NCI-H1092 (cell line): ENCODE measurements around the gene CAPRIN1.
"Not testable (repeated sequence)": the region's sequence is repeated elsewhere in the genome, so short reads cannot be mapped to it uniquely, and the experiment has no call there.

Experiments
- DNase-seq: peaks from one replicate; lab custom pipeline; 2025; lab: John Stamatoyannopoulos, UW

Gene CAPRIN1

DNA sequence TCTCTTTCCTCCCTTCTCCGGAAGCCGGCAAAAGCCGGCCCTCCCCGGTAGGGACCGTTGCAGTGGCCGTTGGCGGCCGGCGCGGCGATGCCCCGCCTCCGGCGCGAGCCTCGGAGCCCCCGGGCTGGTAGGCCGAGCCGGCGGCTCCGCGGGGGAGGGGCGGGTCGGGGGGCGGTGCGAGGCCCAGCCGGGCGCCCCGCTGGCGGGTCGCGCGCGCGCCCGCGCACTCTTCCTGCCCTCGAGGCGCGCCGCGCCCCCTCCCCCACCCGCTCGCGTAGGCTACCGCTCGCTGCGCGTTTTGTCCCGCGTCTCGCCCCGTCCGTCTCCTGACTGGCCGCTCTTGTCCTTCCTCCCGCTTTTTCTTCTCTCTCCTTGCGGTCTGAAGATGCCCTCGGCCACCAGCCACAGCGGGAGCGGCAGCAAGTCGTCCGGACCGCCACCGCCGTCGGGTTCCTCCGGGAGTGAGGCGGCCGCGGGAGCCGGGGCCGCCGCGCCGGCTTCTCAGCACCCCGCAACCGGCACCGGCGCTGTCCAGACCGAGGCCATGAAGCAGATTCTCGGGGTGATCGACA lies 591 bp downstream of the CAPRIN1 start:
- peak; percentile 85 for DNase-seq

DNA sequence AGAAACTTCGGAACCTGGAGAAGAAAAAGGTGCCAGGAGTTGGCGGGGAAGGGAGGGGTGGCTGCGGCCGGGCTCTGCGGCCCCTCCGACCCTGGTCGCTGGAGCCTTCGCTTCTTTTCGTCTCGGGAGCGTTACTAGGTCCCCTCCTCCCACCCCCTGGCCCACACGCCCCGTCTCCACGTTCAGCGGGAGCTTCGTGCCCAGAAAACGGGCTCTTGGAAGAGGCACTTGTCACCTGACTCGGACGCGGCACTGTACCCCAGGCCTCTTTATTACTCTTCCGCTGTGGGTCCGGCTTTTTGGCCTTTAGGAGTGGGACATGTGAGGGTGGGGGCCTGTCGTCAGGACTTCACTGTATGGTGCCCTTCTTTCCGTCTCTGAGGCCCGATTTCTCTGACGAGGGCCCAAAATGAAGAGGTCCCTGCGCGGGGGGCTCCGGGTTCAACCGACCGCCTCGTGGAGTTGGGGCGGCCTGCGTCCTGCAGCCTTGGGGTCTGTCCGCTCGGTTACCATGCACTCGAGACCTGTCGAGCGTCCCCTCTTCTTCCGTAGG lies 1.2 kb downstream of the CAPRIN1 start:
- no peak for DNase-seq

DNA sequence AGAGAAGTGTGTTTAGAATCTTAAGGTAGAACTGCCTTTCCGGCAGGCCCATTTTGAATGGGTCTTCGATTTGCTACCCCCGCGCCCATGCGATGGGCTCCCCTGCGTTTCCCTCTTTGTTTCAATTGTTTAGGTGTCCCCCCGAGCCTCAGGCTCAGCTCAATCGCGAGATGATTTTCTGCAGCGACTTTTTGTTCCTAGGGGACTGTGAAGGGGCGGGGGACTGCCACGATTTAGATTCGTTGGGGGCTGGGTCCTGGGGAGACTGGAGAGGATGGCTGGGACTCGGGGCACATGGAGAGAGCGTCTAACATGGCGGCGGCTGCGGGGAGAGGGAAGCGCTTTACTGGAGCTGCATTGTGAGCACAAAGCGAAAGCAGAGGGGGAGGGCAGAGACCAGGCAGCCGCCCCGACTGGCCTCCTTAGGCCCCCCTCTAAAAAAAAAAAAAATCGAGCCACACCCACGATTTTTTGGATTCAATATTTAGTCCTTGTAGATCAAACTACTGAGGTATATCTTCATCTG lies 1.7 kb downstream of the CAPRIN1 start:
- peak; percentile 68 for DNase-seq

DNA sequence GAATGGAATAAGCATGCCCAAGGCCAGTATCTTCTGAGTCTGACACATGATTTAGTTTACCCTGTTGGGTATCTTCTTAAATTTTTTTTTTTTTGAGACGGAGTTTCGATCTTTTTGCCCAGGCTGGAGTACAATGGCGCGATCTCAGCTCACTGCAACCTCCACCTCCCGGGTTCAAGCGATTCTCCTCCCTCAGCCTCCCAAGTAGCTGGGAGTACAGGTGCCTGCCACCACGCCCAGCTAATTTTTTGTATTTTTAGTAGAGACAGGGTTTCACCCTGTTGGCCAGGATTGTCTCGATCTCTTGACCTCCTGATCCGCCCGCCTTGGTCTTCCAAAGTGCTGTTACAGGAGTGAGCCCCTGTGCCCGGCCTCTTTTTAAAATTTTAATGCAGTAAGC lies 2.8 kb downstream of the CAPRIN1 start:
- DNase-seq: not testable (repeated sequence)

DNA sequence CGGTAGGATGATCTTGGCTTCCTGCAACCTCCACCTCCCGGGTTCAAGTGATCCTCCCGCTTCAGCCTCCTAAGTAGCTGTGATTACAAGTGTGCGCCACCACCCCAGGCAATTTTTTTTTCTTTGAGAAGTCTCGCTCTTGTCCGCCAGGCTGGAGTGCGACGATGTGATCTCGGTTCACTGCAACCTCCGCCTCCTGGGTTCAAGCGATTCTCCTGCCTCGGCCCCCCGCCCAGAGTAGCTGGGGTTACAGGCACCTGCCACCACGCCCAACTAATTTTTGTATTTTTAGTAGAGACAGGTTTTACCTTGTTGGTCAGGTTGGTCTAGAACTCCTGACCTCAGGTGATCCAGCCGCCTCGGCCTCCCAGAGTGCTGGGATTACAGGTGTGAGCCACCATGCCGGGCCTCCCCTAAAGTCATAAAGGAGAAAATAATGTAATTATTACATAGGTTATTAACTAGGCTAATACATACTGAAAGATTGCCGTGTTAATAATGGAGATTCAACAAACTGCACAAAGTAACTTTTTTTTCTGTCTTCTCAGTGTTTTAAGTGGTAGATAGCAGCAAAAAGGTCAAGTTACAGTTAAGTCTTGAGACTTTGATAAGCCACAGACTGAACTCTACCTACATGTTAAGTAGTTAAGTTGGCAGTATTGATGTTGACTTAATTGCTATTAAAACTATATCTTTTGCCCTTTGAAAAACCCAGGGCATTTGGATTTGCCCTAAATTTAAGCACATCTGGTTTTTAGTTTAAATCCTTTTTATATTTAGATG lies 3.9 kb downstream of the CAPRIN1 start:
- no peak for DNase-seq

DNA sequence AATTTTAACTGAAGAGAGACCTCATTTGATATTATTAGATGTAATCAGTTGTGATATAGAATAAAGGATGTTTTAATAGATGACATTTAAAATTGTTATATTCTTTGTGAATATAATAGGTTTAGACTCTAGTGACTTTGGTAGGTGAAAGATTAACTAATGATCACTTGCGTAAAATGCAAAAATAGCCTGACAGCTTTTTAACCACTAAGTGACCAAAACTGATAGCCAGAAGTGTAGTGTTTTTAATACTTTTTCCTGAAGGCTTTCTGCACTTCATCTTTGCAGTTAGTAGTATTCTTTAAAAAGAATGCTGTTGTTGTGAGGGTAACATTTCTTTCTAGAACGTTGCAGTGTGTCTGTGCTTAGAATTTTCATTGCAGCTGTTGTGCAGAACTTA lies 5.1 kb downstream of the CAPRIN1 start:
- no peak for DNase-seq

DNA sequence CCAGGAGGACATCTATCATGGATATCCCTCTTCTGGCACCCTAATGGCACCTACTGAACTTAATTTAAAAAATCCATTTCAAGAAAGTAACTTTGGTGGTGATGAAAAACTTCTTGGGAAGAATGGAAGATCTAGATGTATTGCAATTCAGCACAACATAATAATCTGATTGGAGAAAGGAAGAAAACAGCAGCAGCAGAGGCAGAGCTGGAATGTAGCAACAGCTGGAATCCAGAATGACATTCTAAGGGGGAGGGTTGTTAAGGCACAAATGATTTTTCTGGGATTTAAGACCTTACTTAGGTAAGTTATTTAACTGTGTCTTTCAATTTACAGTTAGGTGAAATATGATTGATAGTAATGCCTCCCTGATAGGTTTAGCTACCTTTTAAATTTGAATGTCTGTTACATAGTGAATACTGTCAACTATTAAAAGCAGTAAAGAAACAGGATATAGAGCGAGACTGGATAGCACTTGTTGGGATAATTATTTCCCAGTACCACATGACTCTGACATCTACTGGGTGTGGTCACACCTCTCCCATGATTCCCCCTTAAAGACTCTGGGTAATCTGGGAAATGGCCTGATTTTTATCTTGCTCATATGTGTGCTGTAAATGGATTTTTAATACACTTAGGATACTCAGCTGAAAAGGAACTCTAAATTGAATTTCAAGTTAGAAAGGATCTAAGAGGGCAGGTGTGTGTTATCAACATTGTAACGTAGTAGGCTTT lies 11.7 kb downstream of the CAPRIN1 start:
- DNase-seq: no peak

DNA sequence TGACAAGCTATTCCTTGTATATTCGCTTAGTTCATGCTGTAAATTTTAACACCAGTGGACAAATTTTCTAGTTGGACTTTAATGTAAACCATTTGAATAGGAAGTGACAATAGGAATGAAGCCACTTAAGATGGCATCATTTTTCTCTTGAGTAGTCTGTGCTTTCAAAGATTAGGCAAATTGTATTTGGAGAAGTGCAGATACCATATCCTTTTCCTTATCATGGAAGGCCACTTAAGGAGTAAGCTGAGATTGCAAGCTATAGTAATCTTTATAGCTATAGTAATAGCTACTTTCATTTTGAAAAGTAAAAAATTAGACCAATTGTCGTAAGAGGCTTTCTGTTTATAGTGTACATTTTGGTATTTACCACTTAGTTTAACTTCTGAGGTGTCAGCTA lies 12.8 kb downstream of the CAPRIN1 start:
- DNase-seq: no peak

DNA sequence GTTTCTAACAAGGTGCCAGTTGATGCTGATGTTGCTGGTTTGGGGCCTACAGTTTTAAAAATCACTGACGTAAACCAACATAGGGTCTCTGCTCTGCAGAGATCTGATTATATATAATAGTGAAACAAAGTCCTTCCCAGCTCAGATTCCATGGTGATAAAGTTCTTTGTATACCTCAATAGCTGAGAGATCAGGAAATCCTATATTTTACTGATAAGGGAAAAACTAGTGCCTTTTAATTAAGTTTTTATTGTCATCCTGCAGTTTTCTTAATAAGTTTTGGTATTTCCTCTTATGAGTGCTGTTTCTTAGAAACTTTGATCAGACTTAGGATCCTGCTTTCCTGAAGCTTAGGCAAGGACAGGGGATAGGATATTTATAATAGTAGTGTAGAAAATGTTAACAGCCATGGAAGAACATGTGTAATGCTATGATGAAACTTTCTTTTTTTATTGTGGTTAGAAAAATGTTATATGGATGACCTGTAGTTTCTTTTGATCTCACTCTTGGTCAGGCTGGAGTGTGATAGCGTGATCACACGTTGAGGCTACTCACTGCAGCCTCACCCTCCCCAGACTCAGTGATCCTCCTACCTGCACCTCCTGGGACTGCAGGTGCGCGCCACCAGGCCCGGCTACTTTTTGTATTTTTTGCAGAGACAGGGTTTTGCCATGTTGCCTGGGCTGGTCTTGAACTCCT lies 14.1 kb downstream of the CAPRIN1 start:
- no peak for DNase-seq

DNA sequence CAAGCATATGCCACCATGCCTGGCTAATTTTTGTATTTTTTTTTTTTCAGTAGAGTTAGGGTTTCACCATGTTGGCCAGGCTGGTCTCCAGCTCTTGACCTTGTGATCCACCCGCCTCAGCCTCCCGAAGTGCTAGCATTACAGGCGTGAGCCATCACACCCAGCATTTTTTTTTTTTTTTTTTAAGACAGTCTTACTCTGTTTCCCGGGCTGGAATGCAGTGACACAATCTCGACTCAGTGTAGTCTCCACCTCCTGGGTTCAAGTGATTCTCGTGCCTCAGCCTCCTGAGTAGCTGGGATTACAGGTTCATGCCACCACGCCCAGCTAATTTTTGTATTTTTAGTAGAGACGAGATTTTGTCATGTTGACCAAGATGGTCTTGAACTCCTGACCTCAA lies 15.2 kb downstream of the CAPRIN1 start:
- DNase-seq: not testable (repeated sequence)

DNA sequence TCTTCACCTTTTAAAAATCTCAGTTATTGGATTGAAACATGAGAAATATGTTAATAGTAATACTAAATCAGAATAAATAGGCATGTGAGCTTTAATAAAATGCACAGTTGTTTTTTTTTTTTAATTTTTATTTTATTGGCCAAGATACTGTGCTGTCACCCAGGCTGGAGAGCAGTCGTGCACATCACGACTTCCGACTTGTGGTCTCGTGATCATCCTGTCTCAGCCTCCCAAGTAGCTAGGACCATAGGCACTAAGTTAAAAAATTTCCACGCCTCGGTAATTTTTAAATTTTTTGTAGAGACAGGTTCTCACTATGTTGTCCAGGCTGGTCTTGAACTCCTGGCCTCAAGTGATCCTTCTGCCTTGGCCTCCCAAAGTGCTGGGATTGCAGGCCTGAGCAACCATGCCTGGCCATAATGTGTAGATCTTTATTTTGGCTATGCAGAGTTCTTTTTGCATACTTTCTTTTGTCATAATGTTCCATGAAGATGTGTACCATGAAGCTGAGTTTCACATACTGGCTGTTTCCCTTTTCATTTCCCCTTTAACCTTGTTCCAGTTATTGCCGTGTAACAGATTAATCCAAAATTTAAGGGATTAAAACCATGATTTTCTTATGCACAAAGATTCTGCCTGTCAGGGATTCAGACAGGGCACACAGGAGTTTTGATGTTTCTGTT lies 16.0 kb downstream of the CAPRIN1 start:
- no peak for DNase-seq

DNA sequence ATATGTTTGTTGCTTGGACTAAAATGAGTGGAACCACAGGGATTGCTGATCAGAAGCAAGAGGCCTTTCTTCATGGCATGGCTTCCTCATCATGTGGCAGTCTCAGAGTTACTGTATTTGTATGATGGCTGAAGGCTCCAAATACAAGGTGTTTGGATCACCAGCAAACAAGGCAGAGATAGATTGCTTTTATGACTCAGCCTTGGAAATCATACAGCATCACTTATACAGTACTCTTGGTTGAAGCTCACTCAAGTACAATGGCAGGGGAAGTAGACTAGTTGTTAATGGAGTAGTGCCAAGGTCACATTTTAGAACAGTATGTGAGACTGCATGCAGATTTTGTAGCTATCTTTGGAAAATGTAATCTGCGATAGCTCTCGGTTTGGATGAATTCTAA lies 16.6 kb downstream of the CAPRIN1 start:
- DNase-seq: no peak

DNA sequence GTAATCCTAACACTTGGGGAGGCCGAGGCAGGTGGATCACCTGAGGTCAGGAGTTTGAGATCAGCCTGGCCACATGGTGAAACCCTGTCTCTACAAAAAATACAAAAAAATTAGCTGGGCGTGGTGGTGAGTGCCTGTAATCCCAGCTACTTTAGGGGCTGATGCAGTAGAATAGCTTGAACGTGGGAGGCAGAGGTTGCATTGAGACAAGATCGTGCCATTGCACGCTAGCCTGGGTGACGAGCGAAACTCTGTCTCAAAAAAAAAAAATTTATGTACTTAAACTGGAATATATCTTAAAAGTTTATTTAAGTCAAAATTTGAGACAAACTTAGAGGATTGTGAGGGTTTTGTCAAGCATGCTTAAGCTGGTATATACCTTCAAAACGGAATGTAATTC lies 19.8 kb downstream of the CAPRIN1 start:
- not testable (repeated sequence) for DNase-seq

DNA sequence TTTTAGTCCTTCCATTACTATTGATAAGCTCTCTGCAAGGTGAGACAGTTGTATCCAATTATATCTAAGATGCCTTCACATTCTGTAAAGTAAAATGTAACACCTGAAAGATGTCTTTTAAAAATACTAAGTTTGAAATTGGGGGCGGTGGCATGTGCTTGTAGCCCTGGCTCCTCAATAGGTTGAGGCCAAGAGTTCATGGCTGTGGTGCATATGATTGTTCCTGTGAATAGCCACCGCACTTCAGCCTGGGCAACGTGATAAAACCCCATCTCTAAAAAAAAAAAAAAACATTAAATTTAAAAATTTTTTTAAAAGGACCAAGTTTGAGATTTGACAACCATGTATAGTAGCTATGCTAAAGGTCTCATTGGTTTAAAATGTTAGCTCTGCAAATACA lies 20.5 kb downstream of the CAPRIN1 start:
- no peak for DNase-seq

DNA sequence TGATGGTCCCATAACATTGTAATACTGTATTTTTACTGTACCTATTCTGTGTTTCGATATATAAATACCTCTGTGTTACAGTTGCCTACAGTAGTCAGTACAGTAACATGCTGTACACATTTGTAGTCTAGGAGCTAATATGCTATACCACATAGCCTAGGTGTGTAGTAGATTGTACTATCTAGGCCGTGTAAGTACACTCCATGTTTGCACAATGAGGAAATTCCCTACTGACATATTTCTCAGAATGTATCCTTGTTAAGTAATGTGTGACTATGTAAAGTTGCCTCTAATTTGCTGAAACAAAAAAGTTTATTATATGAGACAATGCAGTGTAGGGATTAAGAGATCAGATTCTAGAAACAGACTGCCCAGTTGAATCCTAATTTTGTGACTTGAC lies 21.3 kb downstream of the CAPRIN1 start:
- DNase-seq: no peak

DNA sequence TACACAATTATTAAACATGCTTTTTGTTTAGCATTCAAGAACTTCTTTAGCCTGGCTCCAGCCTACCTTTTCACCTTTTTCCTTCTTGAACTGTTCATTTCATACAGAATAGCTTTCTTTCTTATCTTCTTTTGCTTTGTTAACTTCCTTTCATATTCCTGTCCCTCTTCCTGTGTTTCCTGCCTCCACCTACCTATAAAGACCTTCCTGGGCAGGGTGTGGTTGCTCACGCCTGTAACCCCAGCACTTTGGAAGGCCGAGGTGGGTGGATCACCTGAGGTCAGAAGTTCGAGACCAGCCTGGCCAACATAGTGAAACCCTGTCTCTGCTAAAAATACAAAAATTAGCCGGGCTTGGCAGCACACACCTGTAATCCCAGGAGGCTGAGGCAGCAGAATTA lies 22.9 kb downstream of the CAPRIN1 start:
- no peak for DNase-seq

DNA sequence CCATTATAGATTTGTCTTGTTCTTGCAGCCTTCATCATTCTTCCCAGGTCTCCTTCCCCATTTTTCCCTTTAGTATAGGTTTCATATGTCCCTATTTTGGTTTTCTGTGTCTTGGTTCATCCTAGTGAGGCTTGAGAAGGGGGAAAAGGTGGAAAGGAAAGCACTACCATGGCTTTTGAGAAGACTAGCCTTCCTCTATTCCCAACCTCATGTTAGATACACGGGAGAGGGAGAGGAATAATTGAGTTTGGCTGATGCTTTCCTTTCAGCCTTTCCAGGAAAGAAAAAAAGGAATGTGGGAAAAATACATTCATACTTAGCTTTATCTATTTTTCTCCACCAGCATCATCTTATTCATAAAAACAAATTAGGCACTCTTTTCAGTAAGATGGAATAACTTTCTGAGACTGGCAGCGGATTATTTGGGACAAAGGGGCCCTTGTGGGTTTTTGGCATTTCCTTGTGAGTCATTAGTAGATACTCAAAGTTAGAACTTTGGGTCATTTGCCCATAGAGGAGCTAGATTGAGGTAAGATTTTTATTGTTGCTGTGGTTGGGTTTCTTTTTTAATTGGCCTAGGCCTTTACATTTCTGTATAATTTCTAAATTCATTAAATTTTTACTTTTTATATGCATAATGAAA lies 23.8 kb downstream of the CAPRIN1 start:
- DNase-seq: no peak

DNA sequence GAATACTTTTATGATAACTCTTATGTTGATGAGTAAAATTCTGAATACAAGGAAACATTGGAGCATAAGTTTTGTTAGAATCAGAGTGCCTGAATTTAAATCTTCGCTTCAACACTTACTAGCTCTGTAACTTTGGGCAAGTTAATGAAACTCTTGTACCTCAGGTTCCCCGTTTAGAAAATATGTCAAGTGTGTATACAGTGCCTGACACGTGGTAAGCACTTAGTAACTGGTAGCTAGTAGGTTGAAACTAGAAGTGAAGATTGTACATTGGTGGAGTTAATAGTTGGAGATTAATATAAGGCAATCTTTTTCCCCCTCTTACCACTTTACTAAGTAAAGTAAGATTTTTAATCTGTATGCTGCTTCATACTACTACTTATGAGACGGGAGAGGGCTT lies 29.1 kb downstream of the CAPRIN1 start:
- DNase-seq: no peak

DNA sequence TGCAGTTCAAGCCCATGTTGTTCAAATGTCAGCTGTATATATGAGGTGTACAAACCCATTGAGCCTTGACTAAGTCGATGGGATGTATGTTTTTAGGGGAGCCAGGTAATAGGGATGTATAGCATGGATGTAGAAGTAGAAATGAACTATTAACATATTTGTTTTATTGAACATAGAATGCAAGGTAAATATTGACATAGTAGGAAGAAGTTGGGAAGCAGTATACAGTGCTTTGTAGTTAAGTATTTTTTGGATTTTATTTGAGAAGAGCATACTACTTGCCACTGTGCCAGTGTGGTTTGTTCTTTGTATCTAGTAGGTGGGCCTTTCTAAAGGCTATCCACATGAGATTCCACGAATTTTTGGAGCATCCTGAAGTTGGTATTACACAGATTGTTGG lies 33.1 kb downstream of the CAPRIN1 start:
- no peak for DNase-seq

DNA sequence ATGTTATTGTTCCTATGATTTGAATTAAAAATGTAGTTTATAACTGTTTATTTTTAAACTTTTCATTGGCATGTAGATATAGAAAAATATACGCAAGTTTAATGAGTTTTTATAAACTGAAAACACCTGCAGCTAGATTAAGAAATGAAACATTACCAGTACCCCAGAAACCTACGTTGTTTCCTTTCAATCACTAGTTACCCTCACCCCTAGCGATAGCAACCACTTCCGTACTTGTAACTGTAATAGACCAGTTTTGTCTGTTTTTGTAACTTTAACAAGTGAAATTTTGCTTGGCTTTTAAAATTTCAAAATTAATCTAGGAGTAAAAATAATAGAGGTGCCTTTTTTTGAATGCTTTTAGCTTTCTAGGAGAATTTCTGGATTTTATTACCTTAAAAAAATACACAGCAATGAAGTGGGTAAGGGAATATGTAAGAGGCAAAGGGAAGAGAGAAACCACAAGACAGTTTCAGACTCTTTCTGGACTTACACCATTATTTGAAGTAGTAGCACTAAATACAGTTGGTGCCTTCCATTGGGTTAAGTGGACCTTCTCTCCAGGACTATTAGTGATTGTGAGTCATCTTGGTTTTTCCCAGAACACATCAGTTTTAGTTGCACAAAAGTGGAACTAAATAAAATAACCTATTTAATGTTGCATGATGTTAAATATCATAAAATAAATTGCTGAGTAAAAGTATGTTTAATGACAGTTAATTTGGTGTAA lies 35.2 kb downstream of the CAPRIN1 start:
- no peak for DNase-seq
